Stimulated activated CD4-positive, alpha-beta T cell treated with anti-CD3 and anti-CD28 coated beads, TNF-alpha, amount 100 ng/mL, for 4 hours (primary cell): ENCODE measurements around the gene TEX26.

Experiments
- DNase-seq, 3 experiments: peaks; one replicate each; pipeline ENCODE4 v3.0.0-alpha.2; 2020; ENCODE audit warnings: low read depth in 3 of 3

TEX26 gene

DNA sequence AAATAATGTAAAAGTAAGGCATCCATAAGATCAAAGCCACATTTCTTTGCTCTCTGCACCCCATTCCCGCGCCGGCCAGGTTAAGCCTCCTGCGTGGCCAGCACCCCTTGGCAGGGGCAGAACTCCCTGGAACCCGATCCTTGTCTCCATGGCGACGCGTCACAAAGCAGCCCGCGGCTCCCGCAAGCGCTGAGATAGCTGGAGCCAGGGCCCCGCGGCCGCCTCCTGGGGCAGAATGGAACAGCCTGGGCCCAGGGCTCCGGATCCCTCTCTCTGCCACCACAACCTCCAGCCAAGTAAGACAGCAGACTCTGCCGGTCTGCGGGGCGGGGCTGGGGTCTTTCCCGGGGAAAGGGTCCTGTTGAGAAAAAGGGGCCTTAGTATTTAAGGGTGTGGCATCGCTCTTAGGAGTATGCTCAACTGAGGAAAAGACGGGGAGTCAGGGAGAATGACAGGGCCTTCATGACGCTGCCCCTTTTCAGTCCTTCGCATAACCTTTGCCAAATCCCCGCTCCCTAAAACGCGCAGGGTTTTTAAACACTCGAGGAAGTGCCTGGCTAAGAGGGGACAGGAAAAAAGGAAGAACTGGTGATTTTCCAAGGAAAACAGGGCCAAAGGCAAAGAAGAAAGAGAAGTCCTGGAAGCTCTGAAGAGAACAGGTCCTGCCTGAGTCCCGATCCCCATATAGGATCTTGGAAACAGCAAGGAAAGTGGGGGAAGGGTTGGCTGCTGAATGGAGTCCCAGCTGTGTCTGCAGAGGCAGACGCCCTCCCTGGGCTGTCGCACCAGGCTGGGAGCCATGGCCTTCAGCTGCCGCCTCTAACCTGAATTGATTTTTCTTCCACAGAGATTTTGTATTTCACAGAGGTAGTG, at the start of gene TEX26:
Gene TEX26, plus strand, starts transcription at position 176 of the 873 bp plus-strand sequence. Its CDS starts 60 bp downstream, at position 236.
- no peak for DNase-seq

DNA sequence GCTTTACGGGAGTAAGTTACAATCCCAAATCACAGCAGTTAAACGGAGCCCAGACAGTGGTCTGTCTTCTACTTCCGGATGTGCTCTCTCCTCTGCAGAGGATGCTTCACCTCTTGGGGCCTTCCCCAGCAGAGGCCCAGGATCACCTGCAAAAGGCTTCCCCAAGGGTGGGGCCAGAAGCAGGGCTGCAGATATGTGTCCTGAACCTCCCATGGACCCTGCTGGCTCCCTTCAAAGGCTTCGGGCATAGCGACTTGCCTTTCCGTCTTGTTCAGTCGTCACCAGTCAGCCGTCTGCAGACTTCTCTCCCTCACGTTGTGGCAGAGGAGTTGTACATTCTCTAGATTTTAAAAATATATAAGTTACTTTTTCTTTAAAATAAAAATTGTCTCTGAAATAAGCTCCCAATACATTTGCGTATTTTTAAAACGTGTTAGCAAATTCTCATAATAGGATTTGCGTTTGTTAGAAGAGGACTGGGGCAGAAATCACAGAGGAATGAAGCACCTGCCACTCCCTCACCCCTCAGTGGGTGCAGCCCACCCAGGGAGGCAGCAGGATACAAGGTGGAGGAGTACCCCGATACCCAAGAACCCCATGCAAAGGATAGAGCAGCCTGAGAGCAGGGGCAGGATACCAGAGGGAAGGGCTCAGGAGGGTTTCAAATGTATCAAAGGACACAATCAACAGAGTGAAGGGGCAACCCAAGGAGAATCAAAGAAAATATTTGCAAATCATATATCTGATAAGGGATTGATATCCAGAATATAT, 49.3 kb upstream of the TEX26 start:
- no peak for DNase-seq

DNA sequence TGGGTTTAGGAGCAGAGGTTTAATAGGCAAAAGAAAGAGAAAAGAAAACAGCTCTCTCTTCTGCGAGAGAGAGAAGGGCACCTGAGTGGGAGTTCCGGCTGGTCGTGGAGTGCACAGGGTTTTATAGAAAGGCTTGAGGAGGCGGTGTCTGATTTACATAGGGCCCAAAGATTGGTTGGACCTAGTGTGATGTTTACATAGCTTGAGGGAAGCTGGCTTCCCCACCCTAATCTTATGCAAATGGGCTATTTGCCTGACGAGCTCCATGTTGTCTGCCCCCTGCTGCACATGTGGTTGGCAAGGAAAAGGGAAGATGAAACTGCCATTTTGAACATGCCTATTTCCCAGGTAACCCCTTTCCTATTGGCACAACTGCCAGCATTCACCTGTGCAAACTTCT, 47.9 kb upstream of the TEX26 start:
- no peak for DNase-seq

DNA sequence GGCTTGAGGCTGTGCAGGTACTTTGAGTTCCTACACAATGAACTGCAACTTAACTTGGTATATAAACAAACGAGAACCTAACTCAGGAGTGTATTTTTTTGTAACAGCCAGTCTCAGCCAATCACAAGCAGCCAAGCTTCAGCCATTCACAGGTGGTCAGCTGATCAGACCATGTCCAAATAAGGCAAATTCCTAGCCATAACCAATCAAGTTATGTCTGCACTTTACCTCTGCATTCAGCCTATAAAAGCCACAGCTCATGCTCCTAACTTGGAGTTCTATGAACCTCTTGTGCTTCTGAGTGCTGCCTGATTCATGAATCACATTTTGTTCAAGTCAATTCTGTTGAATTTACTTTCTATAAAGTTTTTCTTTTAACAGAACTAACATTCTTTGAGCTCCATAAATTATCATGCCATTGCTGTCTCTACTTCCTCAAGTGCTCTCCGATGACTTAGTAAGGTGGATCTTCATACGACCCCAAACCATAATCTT, 43.2 kb upstream of the TEX26 start:
- no peak for DNase-seq

DNA sequence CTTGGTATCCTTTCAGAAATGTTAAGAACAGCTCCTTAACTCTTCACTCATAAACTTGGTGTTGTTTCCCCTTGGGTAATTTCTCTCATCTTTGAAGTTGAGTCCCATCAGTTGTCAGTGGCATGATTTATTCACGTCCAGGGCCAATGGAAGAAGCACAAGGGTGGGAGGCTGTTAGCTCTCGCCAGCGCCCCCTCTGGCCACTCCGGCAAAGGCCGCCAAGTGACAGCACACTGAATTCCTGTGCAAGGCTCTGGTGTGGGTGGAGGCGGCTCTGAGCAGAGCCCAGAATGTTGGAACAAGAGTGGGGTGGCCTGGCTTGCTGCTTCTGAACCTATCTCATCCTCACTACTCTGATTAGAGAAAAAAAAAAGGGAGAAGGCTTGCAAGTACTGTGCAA, 39.5 kb upstream of the TEX26 start:
- no peak for DNase-seq

DNA sequence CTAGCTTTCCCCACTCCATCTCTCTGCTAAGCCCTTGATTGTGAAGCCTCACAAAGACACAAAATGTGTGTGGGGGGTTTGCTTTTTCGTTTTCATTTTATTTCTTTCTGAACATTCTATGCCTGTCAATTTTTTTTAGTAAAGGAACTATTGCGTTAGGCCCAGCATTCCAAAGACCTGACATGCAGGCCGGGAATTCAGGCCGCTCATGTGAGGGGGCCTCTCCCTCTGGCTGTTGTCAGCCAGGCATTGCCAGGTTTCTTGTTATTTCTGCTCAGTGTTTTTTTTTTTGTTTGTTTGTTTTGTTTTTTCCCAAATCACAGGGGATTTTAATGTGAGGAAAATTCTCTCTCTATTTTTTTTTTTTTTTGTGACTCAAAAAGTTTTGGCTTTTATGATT, 36.7 kb upstream of the TEX26 start:
- no peak for DNase-seq

DNA sequence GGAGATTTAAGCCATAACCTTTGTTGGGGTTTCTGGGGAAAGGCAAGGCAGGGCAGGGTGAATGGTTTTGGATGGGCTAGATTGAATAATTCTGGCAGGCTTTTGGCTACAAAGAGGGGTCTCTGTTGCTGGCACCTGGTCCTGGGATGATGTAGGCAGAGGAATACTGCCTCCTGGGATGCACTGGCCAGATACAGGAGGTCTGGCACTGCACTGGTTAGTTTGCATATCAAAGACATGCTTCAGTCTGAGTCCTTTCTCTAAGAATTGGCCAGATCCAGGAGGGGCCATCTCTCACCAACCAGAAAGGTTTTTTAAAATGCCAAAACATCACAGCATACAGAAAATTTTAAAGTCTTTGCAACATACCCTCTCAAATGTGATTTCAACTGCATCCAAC, 34.4 kb upstream of the TEX26 start:
- DNase-seq = no peak

DNA sequence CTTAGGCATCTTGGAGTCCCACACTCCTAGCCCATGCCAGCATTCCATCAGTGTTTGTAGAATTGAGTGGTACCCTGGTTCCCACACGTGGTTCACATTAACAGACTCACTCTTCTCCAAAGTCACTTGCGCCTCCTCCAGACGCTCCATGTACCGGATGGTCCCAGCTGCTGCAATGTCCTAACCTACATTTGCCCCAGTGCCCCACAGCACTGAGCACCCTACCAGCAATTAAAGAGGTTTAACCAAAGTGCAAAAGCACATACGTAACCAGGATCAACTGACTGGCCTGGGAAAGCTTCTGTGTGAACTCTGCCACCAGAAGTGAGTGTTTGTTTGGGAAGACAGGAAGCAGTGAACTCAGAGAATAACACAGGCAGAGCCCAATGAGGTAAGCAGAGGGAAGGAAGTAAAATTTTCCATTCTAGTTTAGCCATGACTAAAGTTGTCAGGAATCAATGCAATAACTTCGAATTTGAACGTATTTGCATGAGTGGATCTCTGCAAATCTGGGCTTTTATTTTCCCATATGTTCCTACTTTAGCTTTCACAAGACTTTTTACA, 33.7 kb upstream of the TEX26 start:
- no peak for DNase-seq

DNA sequence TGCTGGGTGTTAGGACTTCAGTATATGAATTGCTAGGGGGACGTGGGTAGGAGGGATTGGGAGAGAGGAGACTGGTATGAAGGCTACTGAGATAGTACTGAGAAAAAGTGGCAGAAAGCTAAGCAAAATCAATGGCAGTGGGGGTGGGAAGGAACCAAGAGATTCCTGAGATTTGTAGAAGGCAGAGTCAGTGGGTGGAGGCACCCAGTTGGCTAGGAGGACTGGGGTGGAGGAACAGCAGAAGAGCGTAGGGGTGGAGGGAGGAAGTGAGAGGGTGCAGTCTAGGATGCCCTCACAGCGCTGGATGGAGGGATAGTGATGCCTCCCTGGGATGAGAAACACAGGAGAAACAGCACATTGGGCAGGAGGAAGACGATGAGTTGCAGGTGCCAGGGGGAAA, 32.0 kb upstream of the TEX26 start:
- DNase-seq = no peak

DNA sequence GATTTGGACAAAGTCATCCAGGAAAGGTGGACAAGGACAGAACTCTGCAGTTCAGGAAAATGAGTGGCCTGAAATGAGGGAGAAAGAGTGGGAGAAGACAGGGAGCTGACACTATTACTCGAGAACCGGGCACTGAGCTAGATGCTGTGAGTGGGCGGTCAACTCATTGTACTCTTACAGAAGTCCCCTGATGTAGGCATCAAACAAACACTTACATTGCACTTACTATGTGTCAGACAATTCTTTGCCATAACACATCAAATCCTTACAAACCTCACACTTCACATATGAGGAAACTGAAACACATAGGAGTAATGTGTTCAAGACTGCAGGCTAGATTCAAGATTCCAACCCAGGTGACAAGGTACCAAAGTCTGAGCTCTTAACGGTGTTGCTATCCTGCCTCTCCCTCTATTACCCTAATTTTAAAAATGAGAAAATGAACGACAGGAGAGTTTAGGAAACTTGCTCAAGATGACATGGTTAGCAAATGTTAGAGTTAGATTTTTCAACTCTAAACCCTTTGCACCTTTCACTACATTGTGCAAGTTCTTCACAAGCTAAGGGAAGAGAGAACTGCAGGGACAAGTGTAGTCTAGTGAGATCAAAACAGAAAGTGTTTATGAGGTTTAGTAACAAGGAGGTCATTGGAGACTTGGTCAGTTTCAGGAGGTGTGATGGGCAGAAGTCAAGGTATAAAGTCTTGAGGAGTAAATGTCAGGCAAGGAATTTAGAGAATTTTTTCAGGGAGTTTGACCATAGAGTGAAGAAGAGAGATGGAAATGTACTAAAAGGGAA, 31.3 kb upstream of the TEX26 start:
- no peak for DNase-seq

DNA sequence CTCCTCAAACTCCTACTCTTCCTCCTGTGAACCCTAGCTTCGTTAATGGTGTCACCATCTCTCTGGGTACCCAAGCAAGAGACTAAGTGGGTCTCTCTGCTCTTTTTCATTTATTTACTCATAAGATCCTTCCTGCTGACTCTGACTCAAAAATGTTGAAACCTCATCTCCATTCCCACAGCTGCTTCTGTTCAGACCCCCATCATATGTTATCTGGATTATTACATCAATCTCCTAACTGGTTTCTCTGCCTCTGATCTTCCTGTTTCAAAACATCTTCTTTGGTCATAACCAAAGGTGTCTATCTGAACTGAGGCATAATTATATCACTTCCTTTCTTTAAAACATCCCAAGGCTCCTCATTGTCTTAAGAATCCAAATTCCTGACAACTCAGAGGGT, 28.4 kb upstream of the TEX26 start:
- no peak for DNase-seq

DNA sequence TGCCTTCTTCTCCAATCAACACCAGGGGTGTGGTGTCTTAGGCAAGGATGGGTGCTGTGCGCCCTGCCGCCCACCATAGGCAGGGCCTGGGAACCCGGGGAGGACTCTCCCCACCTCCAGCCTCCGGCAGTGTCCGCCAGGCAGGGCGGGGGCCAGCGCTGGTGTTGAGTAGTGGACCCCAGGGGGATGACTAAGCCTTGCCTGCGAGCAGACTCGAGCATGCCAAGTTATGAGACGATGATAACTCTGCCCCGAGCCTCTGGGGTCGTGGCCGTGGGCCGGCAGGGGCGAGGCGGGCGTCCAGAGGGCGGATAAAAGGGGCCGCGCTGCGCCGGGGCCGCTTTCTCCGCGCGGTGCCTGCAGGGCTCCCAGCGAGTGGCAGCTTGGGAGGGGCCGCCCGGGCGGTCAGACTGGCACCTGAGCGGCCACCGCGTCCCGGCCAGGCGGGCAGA, 26.5 kb upstream of the TEX26 start, which contains the start of gene MEDAG:
Gene MEDAG, plus strand, starts transcription at position 340 of the 452 bp plus-strand sequence. CDS start 245 bp downstream, outside the sequence.
- DNase-seq = no peak

DNA sequence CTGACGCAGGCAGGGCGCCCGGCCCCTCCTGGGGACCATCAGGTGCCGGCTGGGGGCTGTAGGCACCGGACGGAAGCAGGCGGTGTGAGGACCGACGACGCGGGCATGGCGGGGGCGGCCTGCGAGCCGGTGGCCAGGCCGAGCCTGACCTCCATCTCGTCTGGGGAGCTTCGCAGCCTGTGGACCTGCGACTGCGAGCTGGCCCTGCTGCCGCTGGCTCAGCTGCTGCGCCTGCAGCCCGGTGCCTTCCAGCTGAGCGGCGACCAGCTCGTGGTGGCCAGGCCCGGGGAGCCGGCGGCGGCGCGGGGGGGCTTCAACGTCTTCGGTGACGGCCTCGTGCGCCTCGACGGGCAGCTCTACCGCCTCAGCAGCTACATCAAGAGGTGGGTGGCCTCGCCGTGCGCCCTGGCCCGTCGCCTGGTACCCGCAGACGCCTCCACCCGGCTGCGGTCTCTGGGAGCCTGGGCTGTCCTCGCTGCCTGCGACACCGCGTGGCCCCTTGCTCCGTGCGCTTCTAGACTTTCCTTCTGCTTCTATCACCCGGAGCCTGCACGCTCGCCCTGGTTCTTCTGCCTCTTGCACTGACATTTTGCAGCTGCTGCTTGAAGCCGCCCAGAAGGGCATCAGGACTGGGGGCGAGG, 25.9 kb upstream of the TEX26 start:
- DNase-seq = no peak

DNA sequence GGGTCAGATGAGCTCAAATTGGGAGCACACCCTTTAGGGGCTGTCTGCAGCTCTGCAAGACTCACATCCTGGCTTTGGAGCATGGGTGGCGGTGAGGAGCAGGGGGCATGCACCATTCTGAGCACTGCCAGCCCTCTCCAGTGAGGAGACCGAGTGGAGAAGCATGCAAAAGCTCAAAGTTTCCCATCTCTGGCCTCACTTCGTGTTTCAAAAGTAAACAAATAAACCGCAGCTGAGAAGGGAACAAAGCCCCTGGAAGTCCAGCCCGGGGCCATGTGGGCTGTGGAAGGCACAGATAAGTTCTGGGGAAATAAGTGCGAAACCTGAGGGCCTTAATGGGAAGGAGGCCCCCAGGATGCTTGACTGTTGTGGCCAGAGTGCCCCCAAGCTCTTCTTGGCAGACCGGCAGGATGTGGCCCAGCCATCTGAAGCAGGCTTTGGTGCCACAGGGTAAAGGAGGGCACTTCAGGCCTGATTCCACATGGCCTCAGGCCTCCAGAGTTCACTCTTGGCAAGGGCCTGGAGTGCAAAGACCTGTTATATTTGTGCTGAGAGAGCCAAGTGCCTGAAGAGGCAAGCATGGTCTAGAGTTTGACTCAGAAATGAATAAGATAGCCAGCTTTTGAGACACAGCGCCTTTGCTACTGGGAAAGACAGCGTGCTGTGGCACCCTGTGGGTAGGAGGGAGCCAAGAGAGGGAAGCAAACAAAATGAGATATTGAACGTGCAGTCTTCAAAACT, 25.2 kb upstream of the TEX26 start:
- DNase-seq = no peak

DNA sequence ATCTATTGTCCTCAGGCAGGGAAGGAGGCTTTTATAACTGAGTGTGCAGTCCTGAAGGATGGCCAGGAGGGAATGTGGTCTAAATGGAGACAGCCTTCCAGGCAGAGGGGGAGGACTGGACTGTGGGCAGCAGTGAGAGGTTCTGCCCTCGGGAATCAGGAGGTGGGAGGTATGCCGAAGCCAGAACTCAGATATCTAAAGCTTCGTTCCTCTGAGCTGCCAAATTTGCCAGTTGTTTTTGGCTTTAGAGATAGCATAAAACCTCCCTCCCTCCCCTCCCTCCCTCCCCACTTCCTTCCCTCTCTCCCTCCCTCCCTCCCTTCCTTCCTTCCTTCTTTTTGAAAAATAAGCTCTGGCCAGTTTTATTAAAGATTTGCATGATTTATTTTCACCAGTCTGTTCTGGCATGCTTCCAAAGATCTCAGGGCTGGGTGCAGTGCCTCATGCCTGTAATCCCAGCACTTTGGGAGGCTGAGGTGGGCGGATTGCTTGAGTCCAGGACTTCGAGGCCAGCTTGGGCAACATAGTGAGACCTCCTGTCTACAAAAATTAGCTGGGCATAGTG, 24.0 kb upstream of the TEX26 start:
- no peak for DNase-seq

DNA sequence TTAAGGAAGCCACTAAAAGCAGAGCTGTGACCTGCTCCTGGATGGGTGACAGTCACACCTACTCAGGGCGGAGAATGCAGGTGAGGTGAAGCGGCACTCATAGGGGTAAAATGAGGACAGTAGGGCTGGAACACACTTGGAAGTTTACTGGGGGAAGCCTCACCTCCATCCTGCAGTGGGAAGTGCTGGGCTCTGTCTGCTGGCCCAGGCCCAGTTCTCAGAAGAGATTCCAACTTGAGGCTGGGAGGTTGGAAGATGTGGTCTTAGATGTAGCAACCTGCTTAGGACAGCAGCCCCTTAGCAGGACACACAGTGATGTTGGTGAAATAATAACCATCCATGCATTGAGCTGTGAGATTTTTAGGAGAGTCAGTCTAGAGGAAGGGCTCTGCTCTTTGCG, 21.8 kb upstream of the TEX26 start:
- DNase-seq = no peak

DNA sequence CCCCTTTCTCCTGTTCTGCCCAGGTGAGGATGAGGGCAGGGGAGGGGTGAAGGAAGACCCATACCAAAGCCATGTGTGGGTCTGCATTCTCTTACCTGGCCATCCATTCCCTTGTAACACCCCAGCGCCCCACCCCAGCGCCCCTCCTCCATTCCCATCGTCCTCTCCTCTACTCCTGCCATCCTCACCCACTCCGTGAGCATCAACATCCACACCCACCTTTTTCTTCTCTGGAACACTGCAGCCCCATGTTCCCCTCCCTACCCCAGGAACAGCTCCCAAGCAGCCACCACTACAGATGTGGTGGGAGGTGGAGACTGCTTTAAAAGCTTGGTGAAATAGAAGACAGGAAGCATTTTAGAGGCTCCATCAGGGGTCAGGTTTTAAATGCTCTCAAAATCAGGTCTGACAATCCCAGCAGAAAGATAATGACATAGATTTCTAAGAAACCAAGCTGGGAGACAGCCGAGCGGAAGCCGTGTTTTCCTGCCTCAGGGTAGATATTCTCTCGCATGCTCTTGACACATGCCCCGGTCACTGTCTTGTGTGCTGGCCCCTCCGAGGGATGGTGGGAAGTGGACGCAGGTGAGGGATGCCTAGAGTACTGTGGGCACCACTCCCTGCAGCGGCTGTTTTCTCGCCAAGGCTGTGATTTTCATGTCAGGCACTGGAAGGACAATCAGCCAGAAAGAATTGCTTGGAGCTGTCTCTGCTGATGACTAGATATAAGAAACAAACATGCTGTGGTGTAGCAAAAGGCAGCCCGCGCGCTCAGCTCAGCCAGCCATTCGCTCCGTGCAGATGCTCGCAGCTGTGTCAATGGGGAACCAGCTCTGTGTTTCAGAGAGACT, 16.5 kb upstream of the TEX26 start:
- no peak for DNase-seq

DNA sequence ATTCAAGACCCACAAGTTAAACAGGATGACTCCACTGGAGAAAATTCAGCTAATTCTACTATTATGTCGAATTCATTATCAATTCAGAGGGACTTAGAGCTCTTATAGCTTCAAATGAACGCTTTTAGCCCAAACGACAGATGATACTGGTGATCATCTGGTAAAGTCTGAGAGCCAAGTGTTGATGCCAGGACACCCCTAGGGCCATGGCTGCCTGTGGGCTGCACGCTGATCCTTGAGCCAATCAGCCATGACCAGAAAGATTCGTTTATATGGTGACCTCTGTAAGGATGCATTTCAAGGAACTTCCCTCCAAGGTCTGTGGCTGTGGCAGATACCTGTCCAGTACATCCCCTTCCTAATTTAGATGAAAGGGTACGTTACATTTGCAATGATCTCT, 15.5 kb upstream of the TEX26 start:
- no peak for DNase-seq
